Measurements from ENCODE around the gene GRID1. TPM values are rescaled to one million over a fixed set of nuclear protein-coding genes. Genes with fewer than 3 reads are reported as not detected.

GRID1 gene
- total and polyA plus RNA-seq, 10 of the 15 experiments (the other 5 are each of a cell fraction or from before 2014, with no cell fraction given): 0.04 to 0.62 (median 0.08) TPM; not detected in 5

DNA sequence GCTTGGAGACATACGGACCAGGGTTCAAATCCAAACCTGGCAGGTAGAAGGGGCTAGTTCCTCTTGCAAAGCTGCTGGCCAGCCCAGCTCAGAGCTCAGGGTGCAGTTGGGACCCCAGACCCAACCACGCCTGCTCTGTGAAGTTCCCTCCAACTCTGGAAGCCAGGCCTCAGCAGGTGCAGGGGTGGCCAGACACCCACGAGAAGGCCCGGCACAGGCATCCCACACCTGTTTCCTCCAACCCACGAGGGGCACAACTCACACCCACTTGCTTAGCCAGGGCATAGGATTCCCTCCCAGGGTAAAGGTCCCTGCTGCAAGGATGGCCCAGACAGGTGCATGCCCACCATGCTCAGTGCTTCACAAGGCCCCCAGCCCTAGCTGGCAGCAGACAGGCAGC lies 262.4 kb downstream of the GRID1 start:
- WGBS (ENCODE audit: insufficient coverage, insufficient replicate concordance, low lambda C conversion rate, missing lambda C conversion rate): 0% methylated on average over 5 of the region's 5 CpGs
- FAIRE-seq (no peak), ATAC-seq (no peak), DNase-seq (ENCODE audit: low read depth, low spot score) (no peak)
- ChIA-PET CTCF (interaction anchor here (0.7 to 1.6 kb wide), 2 partner anchors 12 to 1959 kb away, joined by 3 read pairs; no protein-coding TSS in a partner anchor), RAD21 (ENCODE audit: unreplicated experiment) (no interaction called here), SMC1A (ENCODE audit: uncharacterized antibody, unreplicated experiment) (no interaction called here), POLR2A (no interaction called here)
- Histone ChIP-seq H2AFZ (ENCODE audit: control insufficient read depth, low read depth, low read length) (no peak overlapping the region), H3K4me2 (ENCODE audit: control insufficient read depth, insufficient read depth) (no peak overlapping the region), H3K9me3 (replicated peaks; ENCODE audit: control insufficient read depth, insufficient read depth, low read length) (no peaks in the 10 kb centered on the region), H3K36me3 (ENCODE audit: control insufficient read depth in 2 of 2, insufficient read depth in 2 of 2, low read length in 1 of 2) (no peaks in the 10 kb centered on the region), H3K9ac (ENCODE audit: control insufficient read depth, insufficient read depth, low read length) (no peak overlapping the region), H3K79me2 (ENCODE audit: control insufficient read depth, insufficient read depth, low read length) (no peaks in the 10 kb centered on the region), H3K4me1 (ENCODE audit: control insufficient read depth, insufficient read depth, low read length) (no peaks in the 10 kb centered on the region), H3K27ac (ENCODE audit: control insufficient read depth, insufficient read depth) (no peak overlapping the region), H3K4me3 (no peak overlapping the region), H3K27me3 (replicated peaks in 1 of 2; ENCODE audit: control insufficient read depth in 2 of 2, insufficient read depth in 2 of 2, low read length in 1 of 2) (peaks cover 0 to 2% of the 10 kb centered on the region in 2 experiments; a peak in 3 of 4 replicates), H4K20me1 (ENCODE audit: control insufficient read depth, insufficient read depth) (no peaks in the 10 kb centered on the region; the same call in 1 of the 2 replicates)
- no TSS peak for BruUV-seq (replicated peaks)
- in situ Hi-C loops (cut with MboI) (no loop called here), intact Hi-C loops (cut with micrococcal nuclease; ENCODE audit: unreplicated experiment) (loop anchor here (5.0 kb wide), 1 partner anchor 273 kb away; no protein-coding TSS in a partner anchor)
- no peak for TF ChIP-seq NRF1 (conservative IDR thresholded peaks at IDR 0.05; ENCODE audit: low read depth, low read length)
- TF ChIP-seq, protein P1, sequence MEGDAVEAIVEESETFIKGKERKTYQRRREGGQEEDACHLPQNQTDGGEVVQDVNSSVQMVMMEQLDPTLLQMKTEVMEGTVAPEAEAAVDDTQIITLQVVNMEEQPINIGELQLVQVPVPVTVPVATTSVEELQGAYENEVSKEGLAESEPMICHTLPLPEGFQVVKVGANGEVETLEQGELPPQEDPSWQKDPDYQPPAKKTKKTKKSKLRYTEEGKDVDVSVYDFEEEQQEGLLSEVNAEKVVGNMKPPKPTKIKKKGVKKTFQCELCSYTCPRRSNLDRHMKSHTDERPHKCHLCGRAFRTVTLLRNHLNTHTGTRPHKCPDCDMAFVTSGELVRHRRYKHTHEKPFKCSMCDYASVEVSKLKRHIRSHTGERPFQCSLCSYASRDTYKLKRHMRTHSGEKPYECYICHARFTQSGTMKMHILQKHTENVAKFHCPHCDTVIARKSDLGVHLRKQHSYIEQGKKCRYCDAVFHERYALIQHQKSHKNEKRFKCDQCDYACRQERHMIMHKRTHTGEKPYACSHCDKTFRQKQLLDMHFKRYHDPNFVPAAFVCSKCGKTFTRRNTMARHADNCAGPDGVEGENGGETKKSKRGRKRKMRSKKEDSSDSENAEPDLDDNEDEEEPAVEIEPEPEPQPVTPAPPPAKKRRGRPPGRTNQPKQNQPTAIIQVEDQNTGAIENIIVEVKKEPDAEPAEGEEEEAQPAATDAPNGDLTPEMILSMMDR (IDR thresholded peaks at IDR 0.05 in 2 of 3, conservative IDR thresholded peaks at IDR 0.05 in 1 of 3; ENCODE audit: control insufficient read depth in 2 of 3, extremely low read depth in 1 of 3, insufficient read depth in 1 of 3, low read depth in 3 of 3, low read length in 3 of 3): 0 out of 6 replicates have a peak, but pooled peaks of 1 of the 3 experiments have one; percentile 0

DNA sequence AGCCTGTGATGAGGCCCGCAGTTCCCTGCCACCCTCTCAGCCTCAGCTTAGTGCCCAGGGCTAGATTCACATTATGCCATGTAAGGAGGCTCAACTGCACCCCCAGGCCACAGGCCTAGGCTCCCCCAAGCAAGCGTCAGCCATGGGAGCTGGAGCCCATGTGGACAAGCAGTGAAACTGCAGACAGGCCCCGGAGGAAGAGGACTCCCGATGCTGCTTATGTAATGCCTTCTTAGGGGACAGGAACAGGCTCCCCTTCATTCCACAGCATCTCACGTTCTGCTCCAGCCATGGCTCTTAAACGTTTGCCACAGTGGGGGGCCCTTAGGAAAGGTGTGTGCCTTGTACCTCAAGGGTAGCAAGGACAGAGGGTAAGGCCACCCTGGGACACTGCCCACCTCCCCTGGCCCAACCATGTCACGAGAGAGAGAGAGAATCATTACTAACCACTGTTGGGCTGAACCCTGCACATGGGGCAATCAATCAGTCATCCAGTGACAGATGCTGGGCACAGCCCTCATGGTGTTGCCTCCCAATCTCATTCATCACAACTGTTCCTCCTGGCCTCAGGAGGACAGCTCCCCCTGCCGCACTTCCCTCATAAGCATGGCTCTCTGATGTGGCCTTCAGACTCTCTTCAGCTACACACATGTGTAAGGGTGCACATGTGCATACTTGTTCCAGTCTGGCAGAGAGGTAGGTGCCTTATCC lies 263.0 kb downstream of the GRID1 start:
- H3K4me1 ChIP-seq (ENCODE audit: control insufficient read depth, insufficient read depth, low read length): no peaks in the 10 kb centered on the region
- 28% methylated on average over 8 of the region's 8 CpGs for WGBS (ENCODE audit: insufficient coverage, insufficient replicate concordance, low lambda C conversion rate, missing lambda C conversion rate)
- ChIA-PET SMC1A (ENCODE audit: uncharacterized antibody, unreplicated experiment) (no interaction called here), POLR2A (no interaction called here), RAD21 (ENCODE audit: unreplicated experiment) (no interaction called here), CTCF (interaction anchor here (0.7 kb wide), 1 partner anchor 1959 kb away, joined by 3 read pairs; no protein-coding TSS in a partner anchor)
- DNase-seq (ENCODE audit: low read depth, low spot score): no peak
- no peak overlapping the region for H3K4me2 ChIP-seq (ENCODE audit: control insufficient read depth, insufficient read depth)
- H4K20me1 ChIP-seq (ENCODE audit: control insufficient read depth, insufficient read depth): no peaks in the 10 kb centered on the region; the same call in 1 of the 2 replicates
- peak; percentile 23; the same call in 2 of the 3 replicates for ATAC-seq
- FAIRE-seq: no peak
- no peaks in the 10 kb centered on the region for H3K9me3 ChIP-seq (replicated peaks; ENCODE audit: control insufficient read depth, insufficient read depth, low read length)
- peaks cover 0 to 2% of the 10 kb centered on the region in 2 experiments; a peak in 3 of 4 replicates for H3K27me3 ChIP-seq (replicated peaks in 1 of 2; ENCODE audit: control insufficient read depth in 2 of 2, insufficient read depth in 2 of 2, low read length in 1 of 2)
- in situ Hi-C loops (cut with MboI) (no loop called here), intact Hi-C loops (cut with micrococcal nuclease; ENCODE audit: unreplicated experiment) (loop anchor here (5.0 kb wide), 1 partner anchor 274 kb away; no protein-coding TSS in a partner anchor)
- no TSS peak for BruUV-seq (replicated peaks)
- no peak overlapping the region for H3K4me3 ChIP-seq
- H2AFZ ChIP-seq (ENCODE audit: control insufficient read depth, low read depth, low read length): no peak overlapping the region
- H3K79me2 ChIP-seq (ENCODE audit: control insufficient read depth, insufficient read depth, low read length): no peaks in the 10 kb centered on the region
- H3K36me3 ChIP-seq (ENCODE audit: control insufficient read depth in 2 of 2, insufficient read depth in 2 of 2, low read length in 1 of 2): no peaks in the 10 kb centered on the region
- H3K9ac ChIP-seq (ENCODE audit: control insufficient read depth, insufficient read depth, low read length): no peak overlapping the region
- H3K27ac ChIP-seq (ENCODE audit: control insufficient read depth, insufficient read depth): no peak overlapping the region
- TF ChIP-seq HDAC2 (IDR thresholded peaks at IDR 0.05): no peak
- TF ChIP-seq, protein P1 (IDR thresholded peaks at IDR 0.05 in 2 of 3, conservative IDR thresholded peaks at IDR 0.05 in 1 of 3; ENCODE audit: control insufficient read depth in 2 of 3, extremely low read depth in 1 of 3, insufficient read depth in 1 of 3, low read depth in 3 of 3, low read length in 3 of 3): peak in 1 of 3 experiments; percentile 7; a peak in 2 of 6 replicates
- TF ChIP-seq NRF1 (conservative IDR thresholded peaks at IDR 0.05; ENCODE audit: low read depth, low read length): no peak
- TF ChIP-seq KDM1A (IDR thresholded peaks at IDR 0.05; ENCODE audit: borderline replicate concordance): no peak
- no peak for TF ChIP-seq BHLHE40 (IDR thresholded peaks at IDR 0.05; ENCODE audit: borderline replicate concordance in 1 of 2, low read depth in 2 of 2, low read length in 1 of 2)
